HepG2 (cell line): Measurements from ENCODE around the gene CFAP54. TPM values are rescaled to one million over a fixed set of nuclear protein-coding genes. Genes with fewer than 3 reads are reported as not detected.

ENCODE experiments used
- ATAC-seq: fragments of 200-7000 bp; cut with Tn5 transposase; 3 replicates; pipeline ENCODE4 v1.9.1; 2020; ENCODE audit warnings: mild to moderate bottlenecking, moderate library complexity
- BruUV-seq: library from RNA; stranded (reverse); fragments of 400-500 nt; replicated peaks from 2 replicates; lab custom pipeline; 2021; lab: Mats Ljungman, UMichigan
- CTCF ChIA-PET: fragments of 300-600 bp; formaldehyde crosslinking; extraction: SDS; loops from one replicate; lab custom pipeline; 2021; ENCODE audit warnings: low total read pairs, inconsistent platforms, low intra/inter-chr PET ratio; lab: Yijun Ruan, JAX
- POLR2A ChIA-PET: fragments of 350-600 bp; sonication (Branson Sonifier 250); formaldehyde crosslinking; loops from one replicate; lab custom pipeline; 2020; ENCODE audit warnings: antibody characterized with exemption, inconsistent platforms; lab: Yijun Ruan, JAX
- DNase-seq: peaks from one replicate; pipeline ENCODE4 v3.0.0-alpha.2; 2015; ENCODE audit warnings: low spot score
- FAIRE-seq: peaks from 3 replicates; lab custom pipeline; 2011; peaks lifted over from hg19 to GRCh38; lab: Jason Lieb, UNC
- H2AFZ ChIP-seq: one replicate; pipeline ENCODE4 v1.6.1; 2011; ENCODE audit warnings: low read length, inconsistent platforms
- H3K27ac ChIP-seq: fragments of 300-600 bp; 3 replicates; pipeline ENCODE4 v1.8.0; 2011; ENCODE audit warnings: mixed run types, mild to moderate bottlenecking, mixed read lengths, low read length, inconsistent platforms; ENCODE audit not compliant: insufficient read depth; ENCODE audit errors: extremely low read length
- H3K27me3 ChIP-seq, 2 experiments: fragments of 200-600 bp in 1 of 2; 2 replicates in 1 of 2; 3 replicates in 1 of 2; pipeline versions ENCODE4 v1.6.0 to v1.8.0; 2011; ENCODE audit warnings: low read length in 2 of 2, mild to moderate bottlenecking in 2 of 2, moderate library complexity in 2 of 2, inconsistent platforms in 1 of 2; ENCODE audit not compliant: insufficient read depth in 2 of 2, control insufficient read depth in 1 of 2
- H3K36me3 ChIP-seq, 2 experiments: fragments of 200-600 bp in 1 of 2; replicated peaks in 1 of 2; 2 replicates in 1 of 2; 3 replicates in 1 of 2; pipeline versions ENCODE4 v1.5.1 to v1.8.0; 2011; ENCODE audit warnings: low read length in 2 of 2, inconsistent platforms in 1 of 2; ENCODE audit not compliant: insufficient read depth in 2 of 2, control insufficient read depth in 1 of 2
- H3K4me1 ChIP-seq: 2 replicates; pipeline ENCODE4 v1.5.1; 2012; ENCODE audit warnings: low read length, inconsistent platforms; ENCODE audit not compliant: insufficient read depth
- H3K4me2 ChIP-seq: 2 replicates; pipeline ENCODE4 v1.6.0; 2011; ENCODE audit warnings: low read depth, low read length, inconsistent platforms
- H3K4me3 ChIP-seq, 3 experiments: fragments of 200-600 bp in 1 of 3; sonication (generic), shearing (Covaris generic) in 1 of 3; replicated peaks in 1 of 3; 2 replicates each; pipeline ENCODE4 v1.5.1; 2011 to 2016; ENCODE audit warnings: low read length in 3 of 3, inconsistent platforms in 2 of 3, low read depth in 2 of 3, mild to moderate bottlenecking in 2 of 3, control low read depth in 1 of 3, mixed read lengths in 1 of 3; ENCODE audit not compliant: insufficient read depth in 1 of 3
- H3K79me2 ChIP-seq: one replicate; pipeline ENCODE4 v1.6.1; 2011; ENCODE audit warnings: low read length, inconsistent platforms; ENCODE audit not compliant: insufficient read depth
- H3K9ac ChIP-seq: 2 replicates; pipeline ENCODE4 v1.6.0; 2011; ENCODE audit warnings: mild to moderate bottlenecking, low read depth, low read length, inconsistent platforms; ENCODE audit not compliant: insufficient read depth
- H3K9me3 ChIP-seq: 2 replicates; pipeline ENCODE4 v1.5.1; 2012; ENCODE audit warnings: mild to moderate bottlenecking, low read length
- H4K20me1 ChIP-seq: 2 replicates; pipeline ENCODE4 v1.6.0; 2011; ENCODE audit warnings: inconsistent platforms, mild to moderate bottlenecking, low read length, moderate library complexity; ENCODE audit not compliant: insufficient read depth
- ATF7-NPFF ChIP-seq: sonication (generic); formaldehyde crosslinking; IDR thresholded peaks from 2 replicates; pipeline ENCODE4 v1.8.1; 2023; ENCODE audit warnings: mild to moderate bottlenecking, low read depth, missing genetic modification reagents, moderate library complexity
- BORCS8-MEF2B ChIP-seq: sonication (generic); formaldehyde crosslinking; IDR thresholded peaks from 2 replicates; pipeline ENCODE4 v1.8.0; 2022; ENCODE audit warnings: mild to moderate bottlenecking, missing genetic modification reagents
- BRD4 ChIP-seq: sonication (generic); formaldehyde crosslinking; IDR thresholded peaks from 2 replicates; pipeline ENCODE4 v1.4.0; 2020; ENCODE audit warnings: missing genetic modification reagents
- GABPA ChIP-seq, 2 experiments: IDR thresholded peaks; 2 replicates each; pipeline ENCODE4 v1.6.1; 2011 to 2016; ENCODE audit warnings: low read depth in 2 of 2, low read length in 1 of 2, missing biosample characterization in 1 of 2, missing genetic modification characterization in 1 of 2
- NR1H2 ChIP-seq: sonication (generic); formaldehyde crosslinking; IDR thresholded peaks from 2 replicates; pipeline ENCODE4 v1.8.1; 2022; ENCODE audit warnings: low read depth, missing genetic modification reagents, borderline replicate concordance
- PRDM4 ChIP-seq: sonication (generic); formaldehyde crosslinking; IDR thresholded peaks from 2 replicates; pipeline ENCODE4 v1.9.0; 2021; ENCODE audit warnings: missing genetic modification reagents, borderline replicate concordance
- RFX5 ChIP-seq: IDR thresholded peaks from 2 replicates; pipeline ENCODE4 v1.6.1; 2011; ENCODE audit warnings: low read depth, low read length, improper control_type of control experiment
- ZFAT ChIP-seq: sonication (generic); formaldehyde crosslinking; conservative IDR thresholded peaks from 2 replicates; pipeline ENCODE4 v1.8.1; 2023; ENCODE audit warnings: missing genetic modification reagents, inconsistent platforms
- WGBS: methylation state at CpG from one replicate; pipeline ENCODE4 v1.1.6; 2017; ENCODE audit warnings: low lambda C conversion rate; 5-methylcytosine and 5-hydroxymethylcytosine counted together
- in situ Hi-C: cut with HindIII; loops from 2 replicates; pipeline ENCODE4 v1.10.0; 2017; ENCODE audit warnings: low pct_unique_long_range_greater_than_20kb; ENCODE audit not compliant: extremely low pct_ligation_motif_present
- intact Hi-C: fragments of 100-400 bp; cut with micrococcal nuclease; formaldehyde crosslinking; loops from one replicate; pipeline ENCODE4 v1.10.0; 2022; ENCODE audit not compliant: unreplicated experiment
- polyA plus RNA-seq, 8 experiments: library from polyadenylated mRNA; depleted of rRNA in 3 of 8; stranded (reverse) in 7 of 8; unstranded in 1 of 8; fragments of >200 nt; fragmentation: Illumina TruSeq in 4 of 8; extraction: Trizol in 4 of 8; gene quantifications; 2 replicates each; pipeline versions ENCODE4 v1.2.1 to v1.2.3, GENCODE V29; 2011 to 2016; ENCODE audit warnings: low read depth in 4 of 8, missing spikeins in 1 of 8, mixed read lengths in 1 of 8; ENCODE audit not compliant: insufficient read depth in 1 of 8
- total RNA-seq, 5 experiments: library from RNA; depleted of rRNA; stranded (reverse); fragments of >200 nt; fragmentation: Illumina TruSeq; extraction: Trizol; gene quantifications; 2 replicates each; pipeline ENCODE4 v1.2.3, GENCODE V29; 2016; ENCODE audit warnings: low read depth in 1 of 5

The CFAP54 gene
- total and polyA plus RNA-seq, 2 of the 13 experiments (the other 11 are each of a cell fraction or from before 2014, with no cell fraction given), result not detected

DNA sequence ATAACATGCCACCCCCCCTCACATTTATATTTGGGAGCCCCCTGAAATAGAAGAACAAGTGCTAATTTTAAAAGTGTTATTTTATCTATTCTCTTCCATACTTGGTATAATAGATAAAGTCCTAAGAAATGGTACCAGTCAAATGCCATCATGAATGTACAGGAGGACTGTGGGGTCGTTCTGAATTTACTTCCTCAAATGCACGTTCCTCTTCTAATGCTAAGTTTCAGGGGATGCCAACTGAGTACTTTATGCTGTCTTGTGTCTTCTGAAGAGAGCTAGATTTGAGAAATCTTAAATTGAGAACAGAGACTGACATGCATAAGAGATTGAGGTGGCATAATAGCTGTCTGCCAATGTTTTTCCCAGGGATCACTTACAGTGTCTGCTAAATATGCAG is 59.0 kb downstream of the CFAP54 start:
- Histone ChIP-seq H3K9me3 (no peaks in the 10 kb centered on the region), H3K36me3 (no peaks in the 10 kb centered on the region), H3K9ac (no peak overlapping the region), H2AFZ (no peak overlapping the region), H3K4me2 (no peak overlapping the region)
- TF ChIP-seq BRD4 (CRISPR knock-in tag) (no peak), RFX5 (no peak)
- TF ChIP-seq, all 625 proteins: peak for 0
- CTCF ChIA-PET, result no interaction called here
- FAIRE-seq, result no peak
- 0% methylated on average over 2 of the region's 2 CpGs for WGBS
- ATAC-seq, result no peak
- Histone ChIP-seq H4K20me1 (no peaks in the 10 kb centered on the region), H3K4me1 (no peaks in the 10 kb centered on the region), H3K79me2 (no peaks in the 10 kb centered on the region), H3K27me3 (no peaks in the 10 kb centered on the region; a peak in 1 of 5 replicates), H3K4me3 (no peak overlapping the region), H3K27ac (no peak overlapping the region)
- BruUV-seq, result no TSS peak
- DNase-seq, result no peak
- intact Hi-C loops (no loop called here), in situ Hi-C loops (no loop called here)
- POLR2A ChIA-PET, result no interaction called here

DNA sequence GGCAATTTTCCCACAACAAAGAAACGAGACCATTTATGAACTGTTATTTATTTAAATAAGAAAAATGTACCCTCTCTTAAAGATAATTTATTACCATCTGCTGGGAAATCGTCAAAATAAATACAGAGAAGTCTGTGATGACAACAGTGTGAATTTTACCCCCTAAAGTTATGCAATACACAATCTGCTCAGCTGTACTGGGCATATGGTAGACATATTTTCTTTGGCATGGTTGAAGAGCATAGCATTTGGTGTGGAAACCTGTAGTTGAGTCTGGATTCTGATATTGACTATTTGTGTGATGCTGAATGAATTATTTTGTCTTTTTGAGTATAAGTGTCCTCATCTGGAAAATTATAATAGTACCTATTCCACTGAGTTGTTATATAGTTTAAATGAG is 60.0 kb downstream of the CFAP54 start:
- no peak overlapping the region for H3K4me3 ChIP-seq
- in situ Hi-C loops, result no loop called here

More for the DNA sequence above, 60.0 kb downstream of the CFAP54 start:
- H3K4me1 ChIP-seq, result no peaks in the 10 kb centered on the region
- WGBS, result 5% methylated on average over 2 of the region's 2 CpGs
- no peak for DNase-seq
- no peak overlapping the region for H3K27ac ChIP-seq
- H4K20me1 ChIP-seq, result no peaks in the 10 kb centered on the region
- no peak overlapping the region for H3K4me2 ChIP-seq
- TF ChIP-seq PRDM4 (CRISPR knock-in tag) (no peak), GABPA (IDR thresholded peaks at IDR 0.05; ENCODE audit: low read depth, low read length) (no peak), GABPA (CRISPR knock-in tag; IDR thresholded peaks at IDR 0.05; ENCODE audit: low read depth) (no peak), BORCS8-MEF2B (CRISPR knock-in tag) (no peak), ZFAT (no peak), NR1H2 (no peak), ATF7-NPFF (CRISPR knock-in tag) (no peak)
- TF ChIP-seq, all 625 proteins: peak for 0
- no TSS peak for BruUV-seq
- H3K27me3 ChIP-seq, result no peaks in the 10 kb centered on the region; a peak in 1 of 5 replicates
- no peak overlapping the region for H3K9ac ChIP-seq
- FAIRE-seq (no peak), ATAC-seq (no peak)
- H3K36me3 ChIP-seq, result no peaks in the 10 kb centered on the region
- CTCF ChIA-PET, result no interaction called here
- H3K9me3 ChIP-seq, result no peaks in the 10 kb centered on the region
- POLR2A ChIA-PET, result no interaction called here
- intact Hi-C loops, result no loop called here
- no peak overlapping the region for H2AFZ ChIP-seq
- H3K79me2 ChIP-seq, result no peaks in the 10 kb centered on the region
